ENCODE results near the gene LYPD6B. TPM values are rescaled to one million over a fixed set of nuclear protein-coding genes. Genes with fewer than 3 reads are reported as not detected.

LYPD6B gene
- polyA plus RNA-seq, 1 donor, result 1.4 TPM

- Histone ChIP-seq H3K27me3 (ENCODE audit: control insufficient read depth, insufficient read depth, low read length) (no peaks in the 10 kb centered on the region), H3K27ac (ENCODE audit: low read length) (no peak overlapping the region), H3K4me3 (ENCODE audit: low read length) (no peak overlapping the region), H3K9me3 (ENCODE audit: control insufficient read depth, low read depth, low read length) (no peaks in the 10 kb centered on the region), H3K4me1 (ENCODE audit: control insufficient read depth, insufficient read depth, low read length) (no peaks in the 10 kb centered on the region), H3K36me3 (ENCODE audit: control insufficient read depth, insufficient read depth, low read length) (no peaks in the 10 kb centered on the region)
- 40% methylated on average over 1 of the region's 9 CpGs for WGBS (ENCODE audit: insufficient coverage, low lambda C conversion rate)
- DNase-seq, result peak in 1 of 2 donors; percentile 27
Observed at GRCh38 chr2:149070681-149071320, 32.3 kb downstream of the LYPD6B start.

GRCh38 chr2:149075105-149075504, 36.6 kb downstream of the LYPD6B start:
- Histone ChIP-seq H3K4me1 (ENCODE audit: control insufficient read depth, insufficient read depth, low read length) (no peaks in the 10 kb centered on the region), H3K27ac (ENCODE audit: low read length) (no peak overlapping the region)
- 83% methylated on average over 1 of the region's 2 CpGs for WGBS (ENCODE audit: insufficient coverage, low lambda C conversion rate)

DNA sequence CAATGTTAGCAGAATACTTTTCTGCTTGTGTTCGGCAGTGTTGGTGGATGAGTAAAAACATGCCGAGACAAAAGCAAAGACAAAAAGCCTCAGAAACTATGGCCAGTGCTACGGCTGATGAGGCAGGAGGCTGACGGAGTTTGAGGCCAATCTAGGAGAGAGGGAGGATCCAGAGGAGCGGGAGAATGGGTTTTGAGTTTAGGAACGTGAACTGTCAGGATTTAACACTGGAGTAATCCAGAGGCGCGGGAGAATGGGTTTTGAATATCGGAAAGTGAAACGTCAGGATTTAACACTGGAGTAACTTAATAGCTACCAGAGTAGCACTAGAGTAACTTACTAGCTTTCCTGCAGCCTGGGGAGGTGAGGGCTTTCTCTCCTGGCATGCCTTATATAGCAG, 37.4 kb downstream of the LYPD6B start:
- H3K4me1 ChIP-seq (ENCODE audit: control insufficient read depth, insufficient read depth, low read length), result no peaks in the 10 kb centered on the region
- no peaks in the 10 kb centered on the region for H3K9me3 ChIP-seq (ENCODE audit: control insufficient read depth, low read depth, low read length)
- WGBS (ENCODE audit: insufficient coverage, low lambda C conversion rate), result 81% methylated on average over 4 of the region's 10 CpGs
- H3K27me3 ChIP-seq (ENCODE audit: control insufficient read depth, insufficient read depth, low read length), result no peaks in the 10 kb centered on the region
- no peak overlapping the region for H3K27ac ChIP-seq (ENCODE audit: low read length)
- H3K4me3 ChIP-seq (ENCODE audit: low read length), result no peak overlapping the region
- H3K36me3 ChIP-seq (ENCODE audit: control insufficient read depth, insufficient read depth, low read length), result no peaks in the 10 kb centered on the region
- no peak for DNase-seq

More at GRCh38 chr2:149075105-149075504, 36.6 kb downstream of the LYPD6B start:
- H3K27me3 ChIP-seq (ENCODE audit: control insufficient read depth, insufficient read depth, low read length), result no peaks in the 10 kb centered on the region
- no peaks in the 10 kb centered on the region for H3K36me3 ChIP-seq (ENCODE audit: control insufficient read depth, insufficient read depth, low read length)
- no peak overlapping the region for H3K4me3 ChIP-seq (ENCODE audit: low read length)
- H3K9me3 ChIP-seq (ENCODE audit: control insufficient read depth, low read depth, low read length), result no peaks in the 10 kb centered on the region
- DNase-seq, result no peak

GRCh38 chr2:149076863-149077412, 38.4 kb downstream of the LYPD6B start:
- no peaks in the 10 kb centered on the region for H3K36me3 ChIP-seq (ENCODE audit: control insufficient read depth, insufficient read depth, low read length)
- no CpG with 5 or more reads among the region's 5 CpGs for WGBS (ENCODE audit: insufficient coverage, low lambda C conversion rate)
- H3K4me1 ChIP-seq (ENCODE audit: control insufficient read depth, insufficient read depth, low read length), result no peaks in the 10 kb centered on the region
- H3K27me3 ChIP-seq (ENCODE audit: control insufficient read depth, insufficient read depth, low read length), result no peaks in the 10 kb centered on the region
- no peaks in the 10 kb centered on the region for H3K9me3 ChIP-seq (ENCODE audit: control insufficient read depth, low read depth, low read length)
- no peak overlapping the region for H3K27ac ChIP-seq (ENCODE audit: low read length)
- DNase-seq, result no peak
- H3K4me3 ChIP-seq (ENCODE audit: low read length), result no peak overlapping the region

DNA sequence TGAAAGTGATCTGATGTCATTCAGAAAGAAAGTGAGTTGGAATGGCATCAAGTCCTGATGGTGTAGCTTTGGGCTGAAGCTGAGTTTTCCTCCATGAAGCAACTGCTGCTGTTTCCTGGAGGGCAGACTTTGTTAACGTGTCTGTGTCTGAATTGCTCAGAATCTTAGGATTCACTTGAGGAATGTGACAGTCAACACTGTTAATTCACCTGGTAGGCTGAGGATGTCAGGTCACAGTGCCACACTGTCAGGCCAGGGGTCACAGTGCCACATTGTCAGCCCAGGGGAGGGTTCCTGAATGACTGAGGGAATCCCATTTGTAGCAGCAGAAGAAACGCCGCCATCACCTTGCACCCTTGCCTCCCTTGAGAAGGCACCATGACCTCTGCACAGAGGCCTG, 39.4 kb downstream of the LYPD6B start:
- no CpG with 5 or more reads among the region's 3 CpGs for WGBS (ENCODE audit: insufficient coverage, low lambda C conversion rate)
- Histone ChIP-seq H3K9me3 (ENCODE audit: control insufficient read depth, low read depth, low read length) (no peaks in the 10 kb centered on the region), H3K27ac (ENCODE audit: low read length) (no peak overlapping the region), H3K36me3 (ENCODE audit: control insufficient read depth, insufficient read depth, low read length) (no peaks in the 10 kb centered on the region), H3K4me3 (ENCODE audit: low read length) (no peak overlapping the region), H3K27me3 (ENCODE audit: control insufficient read depth, insufficient read depth, low read length) (no peaks in the 10 kb centered on the region), H3K4me1 (ENCODE audit: control insufficient read depth, insufficient read depth, low read length) (no peaks in the 10 kb centered on the region)
- no peak for DNase-seq

GRCh38 chr2:149080099-149080498, 41.6 kb downstream of the LYPD6B start:
- H3K27me3 ChIP-seq (ENCODE audit: control insufficient read depth, insufficient read depth, low read length), result no peaks in the 10 kb centered on the region
- no CpG with 5 or more reads among the region's 3 CpGs for WGBS (ENCODE audit: insufficient coverage, low lambda C conversion rate)
- H3K4me3 ChIP-seq (ENCODE audit: low read length), result no peak overlapping the region
- no peak for DNase-seq
- no peak overlapping the region for H3K27ac ChIP-seq (ENCODE audit: low read length)
- H3K9me3 ChIP-seq (ENCODE audit: control insufficient read depth, low read depth, low read length), result no peaks in the 10 kb centered on the region
- no peaks in the 10 kb centered on the region for H3K4me1 ChIP-seq (ENCODE audit: control insufficient read depth, insufficient read depth, low read length)
- no peaks in the 10 kb centered on the region for H3K36me3 ChIP-seq (ENCODE audit: control insufficient read depth, insufficient read depth, low read length)

DNA sequence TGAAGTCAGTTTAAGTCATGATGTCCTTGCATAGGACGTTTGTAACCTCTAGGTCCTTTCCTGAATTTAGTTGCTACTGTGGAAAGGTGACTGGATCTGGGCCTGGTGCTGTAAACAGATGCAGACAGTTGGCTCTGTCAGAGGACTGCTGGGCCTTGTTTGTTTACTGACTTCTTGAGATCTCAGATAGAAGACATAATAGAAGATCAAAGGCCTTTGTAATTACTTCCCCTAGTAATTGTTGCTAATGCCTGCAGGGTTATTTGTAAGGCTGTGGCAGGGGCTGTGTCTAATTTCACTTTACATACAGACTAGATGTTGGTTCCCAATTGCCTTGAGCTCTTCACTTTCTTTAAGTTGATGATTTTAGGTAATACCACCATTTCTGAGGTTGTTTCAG, 42.5 kb downstream of the LYPD6B start:
- Histone ChIP-seq H3K9me3 (ENCODE audit: control insufficient read depth, low read depth, low read length) (no peaks in the 10 kb centered on the region), H3K36me3 (ENCODE audit: control insufficient read depth, insufficient read depth, low read length) (no peaks in the 10 kb centered on the region), H3K4me3 (ENCODE audit: low read length) (no peak overlapping the region), H3K4me1 (ENCODE audit: control insufficient read depth, insufficient read depth, low read length) (no peaks in the 10 kb centered on the region), H3K27me3 (ENCODE audit: control insufficient read depth, insufficient read depth, low read length) (no peaks in the 10 kb centered on the region), H3K27ac (ENCODE audit: low read length) (no peak overlapping the region)
- WGBS (ENCODE audit: insufficient coverage, low lambda C conversion rate), result no CpG with 5 or more reads among the region's 1 CpG
- no peak for DNase-seq

GRCh38 chr2:149082079-149082478, 43.6 kb downstream of the LYPD6B start:
- no CpG with 5 or more reads among the region's 3 CpGs for WGBS (ENCODE audit: insufficient coverage, low lambda C conversion rate)
- Histone ChIP-seq H3K27ac (ENCODE audit: low read length) (no peak overlapping the region), H3K27me3 (ENCODE audit: control insufficient read depth, insufficient read depth, low read length) (no peaks in the 10 kb centered on the region), H3K36me3 (ENCODE audit: control insufficient read depth, insufficient read depth, low read length) (no peaks in the 10 kb centered on the region), H3K4me1 (ENCODE audit: control insufficient read depth, insufficient read depth, low read length) (no peaks in the 10 kb centered on the region), H3K9me3 (ENCODE audit: control insufficient read depth, low read depth, low read length) (no peaks in the 10 kb centered on the region), H3K4me3 (ENCODE audit: low read length) (no peak overlapping the region)
- no peak for DNase-seq

DNA sequence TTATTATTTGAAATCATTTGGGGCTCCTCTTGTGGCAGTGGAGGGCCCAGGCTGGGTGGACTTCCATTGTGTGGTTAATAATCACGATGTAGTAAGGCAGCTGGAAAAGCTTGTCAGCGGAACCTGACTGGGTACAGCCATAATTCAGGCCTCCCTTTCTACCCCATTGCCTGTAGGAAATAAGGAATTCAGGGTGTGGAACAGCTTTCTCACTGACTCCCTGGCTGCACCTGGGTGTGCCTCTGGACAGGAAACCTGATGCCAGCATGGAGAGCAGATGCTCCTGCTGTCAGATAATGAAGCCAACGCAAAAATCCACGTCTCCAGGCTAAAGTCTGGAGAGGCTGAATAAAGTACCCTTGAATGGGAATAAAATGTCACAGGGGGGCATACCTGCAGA, 44.2 kb downstream of the LYPD6B start:
- H3K27ac ChIP-seq (ENCODE audit: low read length), result no peak overlapping the region
- no peak for DNase-seq
- no peaks in the 10 kb centered on the region for H3K9me3 ChIP-seq (ENCODE audit: control insufficient read depth, low read depth, low read length)

DNA sequence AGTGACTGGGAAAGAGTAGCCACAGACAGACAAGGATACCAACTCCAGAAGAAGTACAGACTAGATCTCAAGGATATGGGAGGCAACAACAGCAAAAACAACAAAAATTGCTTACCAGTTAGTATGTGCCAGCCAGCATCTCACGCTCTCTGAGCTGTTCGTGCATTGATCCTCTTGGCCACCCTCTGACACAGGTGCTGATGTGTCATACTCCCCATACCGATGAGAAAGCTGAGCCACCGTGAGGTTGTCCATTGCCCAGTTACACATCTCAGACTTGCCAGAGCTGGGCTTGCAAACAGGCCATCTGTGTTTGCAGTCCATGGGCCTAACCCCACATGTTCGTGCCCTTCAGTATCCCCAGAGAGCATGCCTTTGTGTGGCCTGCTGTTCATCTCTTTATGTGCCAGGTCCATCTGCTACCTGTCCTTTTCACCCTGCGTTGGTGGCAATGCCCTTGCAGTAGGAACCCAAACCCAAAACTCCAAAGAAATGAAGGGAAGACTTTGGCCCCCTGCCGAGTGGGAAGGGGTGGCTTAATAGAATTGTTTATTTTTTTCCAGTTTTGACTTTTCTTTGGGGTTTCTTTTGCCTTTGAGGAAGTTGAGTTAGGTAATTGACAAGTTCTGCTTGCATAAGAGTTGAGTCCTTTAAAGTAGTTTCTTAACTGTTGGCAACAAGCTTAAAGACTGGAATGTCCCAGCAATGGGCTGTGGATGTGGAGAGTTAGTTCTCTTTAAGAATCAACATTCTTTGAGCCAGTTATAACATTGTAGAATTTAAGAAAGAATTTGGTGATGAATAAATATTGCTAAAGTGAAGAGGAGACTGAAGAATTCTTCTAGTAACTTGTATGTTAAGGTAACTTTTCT, 46.7 kb downstream of the LYPD6B start:
- no peaks in the 10 kb centered on the region for H3K36me3 ChIP-seq (ENCODE audit: control insufficient read depth, insufficient read depth, low read length)
- no peaks in the 10 kb centered on the region for H3K27me3 ChIP-seq (ENCODE audit: control insufficient read depth, insufficient read depth, low read length)
- no peak overlapping the region for H3K4me3 ChIP-seq (ENCODE audit: low read length)
- no peaks in the 10 kb centered on the region for H3K4me1 ChIP-seq (ENCODE audit: control insufficient read depth, insufficient read depth, low read length)
- H3K9me3 ChIP-seq (ENCODE audit: control insufficient read depth, low read depth, low read length), result no peaks in the 10 kb centered on the region
- no peak for DNase-seq
- WGBS (ENCODE audit: insufficient coverage, low lambda C conversion rate), result no CpG with 5 or more reads among the region's 7 CpGs
- H3K27ac ChIP-seq (ENCODE audit: low read length), result no peak overlapping the region

More for the DNA sequence above, 44.2 kb downstream of the LYPD6B start:
- no peaks in the 10 kb centered on the region for H3K36me3 ChIP-seq (ENCODE audit: control insufficient read depth, insufficient read depth, low read length)
- no peaks in the 10 kb centered on the region for H3K4me1 ChIP-seq (ENCODE audit: control insufficient read depth, insufficient read depth, low read length)
- no peak overlapping the region for H3K4me3 ChIP-seq (ENCODE audit: low read length)
- WGBS (ENCODE audit: insufficient coverage, low lambda C conversion rate), result no CpG with 5 or more reads among the region's 4 CpGs
- H3K27me3 ChIP-seq (ENCODE audit: control insufficient read depth, insufficient read depth, low read length), result no peaks in the 10 kb centered on the region
